RWPE2 (cell line): Measurements from ENCODE around the gene WTAP.
A peak's percentile ranks its signal among the peaks of the same experiment; 100 is the strongest.

Experiments used
- ATAC-seq: fragments of 200-7000 bp; cut with Tn5 transposase; 3 replicates; pipeline ENCODE4 v1.9.1; 2021; ENCODE audit warnings: low read depth
- DNase-seq: peaks from one replicate; pipeline ENCODE4 v3.0.0-alpha.2; 2020; ENCODE audit warnings: low spot score
- H3K27ac ChIP-seq: fragments of 450-650 bp; 2 replicates; pipeline ENCODE4 v1.5.1; 2017; ENCODE audit warnings: mild to moderate bottlenecking; ENCODE audit not compliant: poor library complexity, severe bottlenecking
- H3K27me3 ChIP-seq: fragments of 250-450 bp; sonication (Bioruptor Pico); 2 replicates; pipeline ENCODE4 v1.5.1; 2021; ENCODE audit warnings: mild to moderate bottlenecking, moderate library complexity; ENCODE audit not compliant: insufficient read depth, poor library complexity, severe bottlenecking
- H3K36me3 ChIP-seq: fragments of 250-450 bp; sonication (Bioruptor Pico); 2 replicates; pipeline ENCODE4 v1.5.1; 2020; ENCODE audit warnings: low read depth, mild to moderate bottlenecking, moderate library complexity
- H3K4me1 ChIP-seq: fragments of 250-450 bp; sonication (Bioruptor Pico); 2 replicates; pipeline ENCODE4 v1.5.1; 2021; ENCODE audit warnings: mild to moderate bottlenecking, moderate library complexity; ENCODE audit not compliant: insufficient read depth, poor library complexity, severe bottlenecking
- H3K4me3 ChIP-seq: fragments of 250-450 bp; sonication (Bioruptor Pico); 2 replicates; pipeline ENCODE4 v1.5.1; 2021; ENCODE audit warnings: mild to moderate bottlenecking, moderate library complexity; ENCODE audit not compliant: severe bottlenecking
- H3K9me3 ChIP-seq: fragments of 250-450 bp; sonication (Bioruptor Pico); 2 replicates; pipeline ENCODE4 v1.5.1; 2021; ENCODE audit warnings: mild to moderate bottlenecking, moderate library complexity; ENCODE audit not compliant: severe bottlenecking
- TF ChIP-seq, protein P1 (sequence below): fragments of 450-650 bp; IDR thresholded peaks from one replicate; pipeline ENCODE4 v1.5.1; 2017; ENCODE audit warnings: mild to moderate bottlenecking, moderate library complexity; ENCODE audit not compliant: poor library complexity, severe bottlenecking

WTAP gene

DNA sequence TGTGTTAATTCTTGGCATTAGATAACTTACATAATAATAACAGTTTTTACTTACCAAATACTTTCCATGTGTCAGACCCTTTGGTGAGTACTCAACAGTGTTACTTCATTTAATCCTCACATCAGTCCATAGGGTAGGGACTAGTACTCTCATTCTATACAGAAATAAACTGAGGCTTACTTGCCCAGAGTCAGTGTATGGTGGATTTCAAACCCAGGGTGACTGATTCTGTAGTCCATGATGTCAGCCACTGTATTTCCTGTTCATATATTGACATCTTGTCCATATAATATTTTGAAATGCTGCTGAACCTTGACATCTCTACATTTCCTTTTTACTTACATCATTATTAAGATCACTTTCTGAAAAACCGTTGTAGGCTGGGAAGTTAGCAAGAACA lies 70.2 kb downstream of the WTAP start:
- H3K9me3 ChIP-seq = no peaks in the 10 kb centered on the region
- ATAC-seq = no peak
- peaks cover 67% of the 10 kb centered on the region for H3K36me3 ChIP-seq

DNA sequence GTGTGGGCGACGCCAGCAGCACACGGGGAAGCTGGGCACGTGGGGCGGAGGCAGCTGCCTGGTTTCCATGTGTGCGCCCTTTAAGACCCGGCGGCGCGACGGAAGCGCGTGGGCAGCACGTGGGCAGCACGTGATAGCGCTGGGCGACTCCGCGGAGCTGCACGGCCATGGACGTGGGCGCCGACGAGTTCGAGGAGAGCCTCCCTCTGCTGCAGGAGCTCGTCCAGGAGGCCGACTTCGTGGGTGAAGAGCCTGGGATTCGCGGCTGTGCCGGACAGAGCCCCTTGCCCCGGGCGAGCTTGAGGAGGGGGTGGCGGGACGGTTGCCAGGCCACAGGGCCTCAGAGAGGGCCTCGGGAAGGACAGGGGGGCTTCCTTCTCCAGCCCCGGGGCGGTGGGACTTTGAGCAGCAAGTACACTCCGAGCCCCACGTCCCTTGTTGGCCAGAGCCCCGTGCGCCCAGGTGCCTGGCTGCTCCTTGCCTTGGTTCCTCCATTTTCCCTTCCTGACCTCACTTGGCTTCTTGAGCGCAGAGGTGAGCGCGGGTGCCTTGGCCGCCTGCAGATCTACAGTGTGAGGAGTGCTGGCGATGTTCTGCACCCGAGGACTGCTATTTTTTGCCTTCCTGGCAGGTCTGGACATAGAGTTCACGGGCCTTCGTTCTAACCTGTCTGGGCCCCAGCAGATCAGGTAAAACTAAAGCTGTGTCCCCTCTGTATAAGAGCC lies 73.0 kb downstream of the WTAP start, which contains the start of gene PNLDC1:
Gene PNLDC1, plus strand, starts transcription at position 136 of the 725 bp plus-strand sequence. Its CDS starts 32 bp downstream, at position 168.
- Histone ChIP-seq H3K36me3 (peaks cover 40% of the 10 kb centered on the region), H3K4me3 (peak within 1 kb of the TSS; percentile 48), H3K4me1 (no peaks in the 10 kb centered on the region), H3K9me3 (no peaks in the 10 kb centered on the region), H3K27me3 (no peaks in the 10 kb centered on the region), H3K27ac (no peak within 1 kb of the TSS)
- DNase-seq (no peak), ATAC-seq (peak; percentile 85)
- TF ChIP-seq, protein P1, sequence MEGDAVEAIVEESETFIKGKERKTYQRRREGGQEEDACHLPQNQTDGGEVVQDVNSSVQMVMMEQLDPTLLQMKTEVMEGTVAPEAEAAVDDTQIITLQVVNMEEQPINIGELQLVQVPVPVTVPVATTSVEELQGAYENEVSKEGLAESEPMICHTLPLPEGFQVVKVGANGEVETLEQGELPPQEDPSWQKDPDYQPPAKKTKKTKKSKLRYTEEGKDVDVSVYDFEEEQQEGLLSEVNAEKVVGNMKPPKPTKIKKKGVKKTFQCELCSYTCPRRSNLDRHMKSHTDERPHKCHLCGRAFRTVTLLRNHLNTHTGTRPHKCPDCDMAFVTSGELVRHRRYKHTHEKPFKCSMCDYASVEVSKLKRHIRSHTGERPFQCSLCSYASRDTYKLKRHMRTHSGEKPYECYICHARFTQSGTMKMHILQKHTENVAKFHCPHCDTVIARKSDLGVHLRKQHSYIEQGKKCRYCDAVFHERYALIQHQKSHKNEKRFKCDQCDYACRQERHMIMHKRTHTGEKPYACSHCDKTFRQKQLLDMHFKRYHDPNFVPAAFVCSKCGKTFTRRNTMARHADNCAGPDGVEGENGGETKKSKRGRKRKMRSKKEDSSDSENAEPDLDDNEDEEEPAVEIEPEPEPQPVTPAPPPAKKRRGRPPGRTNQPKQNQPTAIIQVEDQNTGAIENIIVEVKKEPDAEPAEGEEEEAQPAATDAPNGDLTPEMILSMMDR = no peak

More for the DNA sequence above, 70.2 kb downstream of the WTAP start:
- no peak overlapping the region for H3K27ac ChIP-seq
- DNase-seq = no peak
- H3K4me1 ChIP-seq = no peaks in the 10 kb centered on the region
- H3K4me3 ChIP-seq = no peak overlapping the region
- TF ChIP-seq, protein P1 = no peak
- H3K27me3 ChIP-seq = no peaks in the 10 kb centered on the region

DNA sequence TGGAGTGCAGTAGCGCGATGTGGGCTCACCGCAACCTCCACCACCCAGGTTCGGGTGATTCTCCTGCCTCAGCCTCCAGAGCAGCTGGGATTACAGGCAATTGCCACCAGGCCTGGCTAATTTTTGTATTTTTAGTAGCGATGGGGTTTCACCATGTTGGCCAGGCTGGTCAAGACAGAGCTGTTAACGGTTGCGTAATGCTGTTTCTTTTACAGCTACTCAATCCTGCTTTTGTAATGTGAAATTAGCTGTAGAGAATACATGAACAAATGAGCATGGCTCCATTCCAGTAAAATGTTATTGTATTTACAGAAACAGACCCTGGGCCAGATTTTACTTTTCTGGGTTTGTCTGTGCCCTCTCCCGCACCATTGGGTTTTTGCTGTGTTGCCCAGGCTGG lies 74.6 kb downstream of the WTAP start:
- no peak overlapping the region for H3K27ac ChIP-seq
- no peaks in the 10 kb centered on the region for H3K4me1 ChIP-seq
- H3K27me3 ChIP-seq = no peaks in the 10 kb centered on the region
- no peak for DNase-seq
- no peaks in the 10 kb centered on the region for H3K9me3 ChIP-seq
- H3K4me3 ChIP-seq = no peak overlapping the region
- ATAC-seq = no peak
- peaks cover 36% of the 10 kb centered on the region for H3K36me3 ChIP-seq
- TF ChIP-seq, protein P1 = no peak

DNA sequence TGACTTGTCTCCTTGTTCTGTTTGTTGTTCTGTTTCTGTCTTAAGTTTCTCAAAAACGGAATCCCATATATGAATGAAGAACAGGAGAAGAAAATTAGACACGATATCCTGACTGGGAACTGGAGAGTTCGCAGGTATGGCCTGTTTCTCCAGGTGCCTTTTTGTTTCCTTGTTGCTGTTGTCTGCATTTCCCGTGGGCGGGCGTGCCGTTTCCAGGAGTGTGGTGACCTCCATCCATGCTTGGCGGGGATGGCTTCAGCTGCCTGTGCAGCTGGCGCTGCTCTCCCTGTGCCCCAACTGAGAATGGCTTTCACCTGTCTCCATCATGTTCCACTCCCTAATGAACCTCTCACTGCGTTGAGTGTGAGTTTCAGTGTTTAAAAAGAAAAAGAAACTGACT lies 77.2 kb downstream of the WTAP start:
- Histone ChIP-seq H3K9me3 (no peaks in the 10 kb centered on the region), H3K27ac (no peak overlapping the region), H3K4me3 (no peak overlapping the region), H3K27me3 (no peaks in the 10 kb centered on the region), H3K36me3 (peaks cover 12% of the 10 kb centered on the region), H3K4me1 (peaks cover 5% of the 10 kb centered on the region)
- TF ChIP-seq, protein P1 = no peak
- DNase-seq = no peak
- no peak for ATAC-seq

DNA sequence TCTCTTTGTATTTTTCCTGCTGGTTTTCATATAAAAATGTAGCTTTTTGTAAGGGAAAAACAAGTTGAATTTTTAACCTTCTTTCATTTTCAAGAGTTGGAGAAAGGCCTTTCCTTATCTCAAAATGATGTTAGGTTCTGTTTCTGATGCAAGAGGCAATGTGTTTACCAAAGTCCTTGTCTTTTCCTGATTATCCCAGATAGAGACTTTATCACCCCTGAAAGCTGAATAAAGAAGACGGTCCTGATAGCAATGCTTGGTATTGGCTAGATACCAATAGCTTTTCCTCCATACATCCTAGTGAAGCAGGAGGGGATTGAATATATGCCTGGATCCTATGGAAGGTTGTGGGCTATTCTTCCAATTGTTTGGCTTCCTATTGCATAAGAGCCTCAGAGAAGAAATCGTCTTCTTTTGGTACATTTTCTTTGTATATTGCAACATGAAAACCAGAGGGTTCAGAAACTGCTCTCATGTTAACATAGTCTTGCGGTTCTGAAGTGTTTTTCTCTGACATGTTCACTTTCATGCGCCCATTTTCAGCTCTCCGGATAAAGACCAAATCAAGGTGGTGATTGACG lies 78.2 kb downstream of the WTAP start:
- peaks cover 5% of the 10 kb centered on the region for H3K4me1 ChIP-seq
- H3K27me3 ChIP-seq = no peaks in the 10 kb centered on the region
- H3K27ac ChIP-seq = no peak overlapping the region
- TF ChIP-seq, protein P1 = no peak
- no peak for DNase-seq
- ATAC-seq = no peak
- no peak overlapping the region for H3K4me3 ChIP-seq
- H3K9me3 ChIP-seq = no peaks in the 10 kb centered on the region
- H3K36me3 ChIP-seq = peaks cover 8% of the 10 kb centered on the region
